Glutamatergic neuron (in vitro differentiated cells): ENCODE data around the gene PKN1. TPM values are rescaled to one million over a fixed set of nuclear protein-coding genes. Genes with fewer than 3 reads are reported as not detected.

Experiments
- DNase-seq: peaks from one replicate; pipeline ENCODE4 v3.0.0; 2022
- H3K27ac Mint-ChIP-seq: one replicate; pipeline ENCODE4 v1.8.0; 2020; ENCODE audit warnings: mild to moderate bottlenecking, mixed read lengths, inconsistent platforms; ENCODE audit not compliant: unreplicated experiment
- H3K27me3 Mint-ChIP-seq: one replicate; pipeline ENCODE4 v1.8.0; 2020; ENCODE audit warnings: mild to moderate bottlenecking, moderate library complexity, mixed read lengths, inconsistent platforms; ENCODE audit not compliant: unreplicated experiment
- H3K36me3 Mint-ChIP-seq: one replicate; pipeline ENCODE4 v1.8.0; 2020; ENCODE audit warnings: mild to moderate bottlenecking, mixed read lengths, inconsistent platforms; ENCODE audit not compliant: unreplicated experiment
- H3K4me1 Mint-ChIP-seq: one replicate; pipeline ENCODE4 v1.8.0; 2020; ENCODE audit warnings: mild to moderate bottlenecking, low read depth, mixed read lengths, inconsistent platforms; ENCODE audit not compliant: unreplicated experiment
- H3K4me3 Mint-ChIP-seq: one replicate; pipeline ENCODE4 v1.8.0; 2020; ENCODE audit warnings: mild to moderate bottlenecking, mixed read lengths, inconsistent platforms; ENCODE audit not compliant: unreplicated experiment
- H3K9me3 Mint-ChIP-seq: one replicate; pipeline ENCODE4 v1.8.0; 2020; ENCODE audit warnings: mild to moderate bottlenecking, moderate library complexity, mixed read lengths, inconsistent platforms; ENCODE audit not compliant: unreplicated experiment
- total RNA-seq: library from RNA; stranded (reverse); fragmentation: NEBNext Ultra II Directional; extraction: Animal tissue kit (Norgen Biotek cat#: 25700); gene quantifications from one replicate; pipeline ENCODE4 v1.2.1, GENCODE V29; 2021; ENCODE audit not compliant: unreplicated experiment
- TF ChIP-seq, protein P1 (sequence below): fragments of 200-600 bp; sonication (generic); IDR thresholded peaks from one replicate; pipeline ENCODE4 v1.5.0; 2021; ENCODE audit not compliant: partially characterized antibody, unreplicated experiment

Gene PKN1
- total RNA-seq, 1 donor from 2014 or later: 117 TPM

DNA sequence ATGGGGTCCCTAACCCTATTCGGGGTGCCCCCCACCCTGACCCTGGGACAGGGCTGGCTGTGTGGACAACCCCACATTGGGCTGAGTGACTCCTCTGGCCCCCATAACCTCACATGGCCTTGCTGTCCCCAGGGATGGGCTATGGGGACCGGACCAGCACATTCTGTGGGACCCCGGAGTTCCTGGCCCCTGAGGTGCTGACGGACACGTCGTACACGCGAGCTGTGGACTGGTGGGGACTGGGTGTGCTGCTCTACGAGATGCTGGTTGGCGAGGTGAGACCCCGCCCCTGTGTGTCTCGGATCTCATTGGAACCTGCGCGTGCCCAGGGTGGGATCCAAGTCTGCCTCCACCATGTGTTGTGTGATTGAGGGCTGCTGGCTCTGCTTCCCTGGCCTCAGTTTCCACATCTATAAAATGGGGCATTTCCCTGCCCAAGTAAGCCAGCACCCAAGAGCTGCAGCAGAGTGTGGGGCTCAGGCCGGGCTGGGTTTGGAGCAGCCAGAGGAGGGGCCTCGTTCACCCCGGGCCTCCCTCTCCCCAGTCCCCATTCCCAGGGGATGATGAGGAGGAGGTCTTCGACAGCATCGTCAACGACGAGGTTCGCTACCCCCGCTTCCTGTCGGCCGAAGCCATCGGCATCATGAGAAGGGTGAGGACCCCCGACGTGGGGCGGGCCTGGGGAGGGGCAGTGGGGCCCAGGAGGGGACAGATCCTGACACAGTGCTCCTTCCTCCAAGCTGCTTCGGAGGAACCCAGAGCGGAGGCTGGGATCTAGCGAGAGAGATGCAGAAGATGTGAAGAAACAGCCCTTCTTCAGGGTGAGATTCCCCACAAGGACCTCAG, 37.1 kb downstream of the PKN1 start:
- H3K27ac Mint-ChIP-seq: no peak overlapping the region
- peaks cover 5% of the 10 kb centered on the region for H3K9me3 Mint-ChIP-seq
- no peak for DNase-seq
- peaks cover 7% of the 10 kb centered on the region for H3K27me3 Mint-ChIP-seq
- H3K36me3 Mint-ChIP-seq: no peaks in the 10 kb centered on the region
- H3K4me3 Mint-ChIP-seq: no peak overlapping the region
- TF ChIP-seq, protein P1, sequence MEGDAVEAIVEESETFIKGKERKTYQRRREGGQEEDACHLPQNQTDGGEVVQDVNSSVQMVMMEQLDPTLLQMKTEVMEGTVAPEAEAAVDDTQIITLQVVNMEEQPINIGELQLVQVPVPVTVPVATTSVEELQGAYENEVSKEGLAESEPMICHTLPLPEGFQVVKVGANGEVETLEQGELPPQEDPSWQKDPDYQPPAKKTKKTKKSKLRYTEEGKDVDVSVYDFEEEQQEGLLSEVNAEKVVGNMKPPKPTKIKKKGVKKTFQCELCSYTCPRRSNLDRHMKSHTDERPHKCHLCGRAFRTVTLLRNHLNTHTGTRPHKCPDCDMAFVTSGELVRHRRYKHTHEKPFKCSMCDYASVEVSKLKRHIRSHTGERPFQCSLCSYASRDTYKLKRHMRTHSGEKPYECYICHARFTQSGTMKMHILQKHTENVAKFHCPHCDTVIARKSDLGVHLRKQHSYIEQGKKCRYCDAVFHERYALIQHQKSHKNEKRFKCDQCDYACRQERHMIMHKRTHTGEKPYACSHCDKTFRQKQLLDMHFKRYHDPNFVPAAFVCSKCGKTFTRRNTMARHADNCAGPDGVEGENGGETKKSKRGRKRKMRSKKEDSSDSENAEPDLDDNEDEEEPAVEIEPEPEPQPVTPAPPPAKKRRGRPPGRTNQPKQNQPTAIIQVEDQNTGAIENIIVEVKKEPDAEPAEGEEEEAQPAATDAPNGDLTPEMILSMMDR: no peak
- peaks cover 6% of the 10 kb centered on the region for H3K4me1 Mint-ChIP-seq

DNA sequence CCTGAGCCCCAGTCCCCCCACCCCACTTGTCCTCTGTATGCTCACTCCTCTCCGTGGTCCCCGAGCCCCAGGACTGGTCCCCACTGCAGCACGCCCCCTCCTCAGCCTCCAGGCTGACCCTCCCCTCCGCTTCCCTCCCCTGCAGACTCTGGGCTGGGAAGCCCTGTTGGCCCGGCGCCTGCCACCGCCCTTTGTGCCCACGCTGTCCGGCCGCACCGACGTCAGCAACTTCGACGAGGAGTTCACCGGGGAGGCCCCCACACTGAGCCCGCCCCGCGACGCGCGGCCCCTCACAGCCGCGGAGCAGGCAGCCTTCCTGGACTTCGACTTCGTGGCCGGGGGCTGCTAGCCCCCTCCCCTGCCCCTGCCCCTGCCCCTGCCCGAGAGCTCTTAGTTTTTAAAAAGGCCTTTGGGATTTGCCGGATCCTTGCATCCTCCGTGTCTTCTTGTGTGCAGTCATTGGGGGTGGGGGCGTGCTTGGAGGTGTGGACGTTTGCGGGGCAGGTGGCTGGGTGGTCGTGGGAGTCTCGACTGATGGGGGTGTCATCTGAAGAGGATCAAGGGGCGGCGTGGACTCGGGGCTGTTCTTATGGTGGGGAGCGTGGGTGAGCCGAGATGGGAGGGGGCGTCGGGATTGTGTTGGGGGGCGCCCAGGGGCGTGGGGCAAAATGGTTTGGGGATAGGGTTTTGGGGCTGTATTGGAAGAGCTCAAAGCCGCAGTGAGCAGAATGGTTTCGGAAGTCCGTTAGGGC, 38.5 kb downstream of the PKN1 start:
- H3K27me3 Mint-ChIP-seq: peaks cover 14% of the 10 kb centered on the region
- H3K27ac Mint-ChIP-seq: no peak overlapping the region
- H3K4me1 Mint-ChIP-seq: peaks cover 11% of the 10 kb centered on the region
- no peak overlapping the region for H3K4me3 Mint-ChIP-seq
- H3K9me3 Mint-ChIP-seq: peaks cover 11% of the 10 kb centered on the region
- DNase-seq: no peak
- no peaks in the 10 kb centered on the region for H3K36me3 Mint-ChIP-seq
- TF ChIP-seq, protein P1: no peak

GRCh38 chr19:14472202-14472938, 39.3 kb downstream of the PKN1 start:
- peaks cover 11% of the 10 kb centered on the region for H3K9me3 Mint-ChIP-seq
- TF ChIP-seq, protein P1: peak; percentile 100
- H3K4me3 Mint-ChIP-seq: no peak overlapping the region
- no peaks in the 10 kb centered on the region for H3K36me3 Mint-ChIP-seq
- peaks cover 14% of the 10 kb centered on the region for H3K27me3 Mint-ChIP-seq
- H3K4me1 Mint-ChIP-seq: peaks cover 11% of the 10 kb centered on the region
- peak; percentile 92 for DNase-seq
- H3K27ac Mint-ChIP-seq: no peak overlapping the region

DNA sequence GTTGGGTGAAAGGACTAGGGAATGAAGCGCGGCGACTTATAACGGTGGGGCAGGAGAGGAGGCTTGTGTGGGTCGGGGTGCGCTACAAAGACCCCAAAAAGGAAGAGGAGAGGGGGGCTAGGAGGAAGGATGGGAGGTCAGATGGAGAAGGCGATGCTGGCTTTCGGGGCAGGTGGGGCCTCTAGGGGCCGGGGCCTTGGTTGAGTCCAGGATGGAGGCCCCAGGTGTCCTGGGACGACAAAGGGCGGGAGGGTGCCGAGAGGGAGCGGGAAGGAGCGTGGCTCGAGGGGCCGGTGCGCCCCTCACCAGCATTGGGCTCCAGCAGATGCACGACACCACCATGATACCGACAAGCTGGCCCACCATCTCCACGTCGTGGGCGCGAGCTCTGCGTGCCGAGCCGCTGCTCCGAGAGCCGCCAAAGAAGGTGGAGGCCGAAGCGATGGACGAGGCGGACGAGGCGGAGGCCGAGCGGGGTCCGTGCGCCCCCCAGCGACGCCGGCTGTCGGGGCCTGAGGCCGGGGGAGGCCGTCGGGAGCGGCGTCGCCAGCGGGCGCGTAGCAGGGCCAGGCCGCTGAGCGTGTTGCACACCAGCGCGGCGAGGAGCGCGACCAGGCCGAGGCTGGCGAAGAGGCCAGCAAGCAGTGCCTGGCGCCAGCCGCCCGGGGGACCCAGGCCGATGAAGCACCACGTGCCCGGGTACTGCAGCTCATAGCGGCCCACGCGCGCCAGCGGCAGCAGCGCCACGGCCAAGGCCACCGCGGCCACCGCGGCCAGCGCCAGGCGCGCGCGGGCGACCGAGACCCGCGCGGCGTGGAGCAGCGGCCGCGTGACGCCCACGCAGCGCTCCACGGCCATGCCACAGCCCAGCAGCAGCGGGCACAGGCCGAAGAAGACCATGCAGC, 40.2 kb downstream of the PKN1 start:
- H3K9me3 Mint-ChIP-seq: peaks cover 11% of the 10 kb centered on the region
- no peaks in the 10 kb centered on the region for H3K36me3 Mint-ChIP-seq
- H3K4me1 Mint-ChIP-seq: peaks cover 11% of the 10 kb centered on the region
- H3K27ac Mint-ChIP-seq: no peak overlapping the region
- H3K27me3 Mint-ChIP-seq: peaks cover 14% of the 10 kb centered on the region
- peak; percentile 53 for DNase-seq
- H3K4me3 Mint-ChIP-seq: peak overlapping the region; percentile 49
- TF ChIP-seq, protein P1: no peak
